Measurements from ENCODE around the gene MYO5C.

GRCh38 chr15:52206446-52206845 is 89.2 kb downstream of the MYO5C start:
- TF ChIP-seq CTCF (IDR thresholded peaks at IDR 0.05) (no peak), POLR2A (IDR thresholded peaks at IDR 0.05) (no peak)

All from breast epithelium (tissue), 3 donors.